Measurements from ENCODE around the gene DYRK1B. TPM values are rescaled to one million over a fixed set of nuclear protein-coding genes. Genes with fewer than 3 reads are reported as not detected.

The DYRK1B gene
- total and polyA plus RNA-seq, 2 experiments from 2014 or later = 6.5 to 8.6 TPM

DNA sequence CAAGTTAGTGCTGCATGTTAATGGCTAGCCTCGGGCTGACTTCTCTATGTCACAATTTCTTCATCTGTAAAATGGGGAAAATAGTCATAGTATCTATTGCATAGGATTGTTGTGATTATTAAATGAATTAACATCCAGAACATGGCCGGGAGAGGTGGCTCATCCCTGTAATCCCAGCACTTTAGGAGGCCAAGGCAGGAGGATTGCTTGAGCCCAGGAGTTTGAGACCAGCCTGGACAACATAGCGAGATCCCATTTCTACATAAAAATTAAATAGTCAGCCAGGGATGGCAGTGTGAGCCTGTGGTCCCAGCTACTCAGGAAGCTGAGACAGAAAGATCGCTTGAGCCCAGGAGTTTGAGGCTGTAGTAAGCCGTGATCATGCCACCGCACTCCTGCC, 34.0 kb upstream of the DYRK1B start (continued):
- no peak for TF ChIP-seq JUNB (IDR thresholded peaks at IDR 0.05; ENCODE audit: unreplicated experiment)
- no peak for TF ChIP-seq EZH2 (IDR thresholded peaks at IDR 0.05; ENCODE audit: low read depth, unreplicated experiment)
- TF ChIP-seq EZH2phosphoT487 (IDR thresholded peaks at IDR 0.05; ENCODE audit: unreplicated experiment) = no peak
- no peak for TF ChIP-seq POLR2AphosphoS5 (IDR thresholded peaks at IDR 0.05; ENCODE audit: low read depth)
- TF ChIP-seq NANOG (IDR thresholded peaks at IDR 0.05; ENCODE audit: borderline replicate concordance) = no peak
- TF ChIP-seq STAT1 (IDR thresholded peaks at IDR 0.05; ENCODE audit: unreplicated experiment) = no peak
- TF ChIP-seq ZNF114 (CRISPR knock-in tag; IDR thresholded peaks at IDR 0.05) = no peak
- TF ChIP-seq, protein P1, sequence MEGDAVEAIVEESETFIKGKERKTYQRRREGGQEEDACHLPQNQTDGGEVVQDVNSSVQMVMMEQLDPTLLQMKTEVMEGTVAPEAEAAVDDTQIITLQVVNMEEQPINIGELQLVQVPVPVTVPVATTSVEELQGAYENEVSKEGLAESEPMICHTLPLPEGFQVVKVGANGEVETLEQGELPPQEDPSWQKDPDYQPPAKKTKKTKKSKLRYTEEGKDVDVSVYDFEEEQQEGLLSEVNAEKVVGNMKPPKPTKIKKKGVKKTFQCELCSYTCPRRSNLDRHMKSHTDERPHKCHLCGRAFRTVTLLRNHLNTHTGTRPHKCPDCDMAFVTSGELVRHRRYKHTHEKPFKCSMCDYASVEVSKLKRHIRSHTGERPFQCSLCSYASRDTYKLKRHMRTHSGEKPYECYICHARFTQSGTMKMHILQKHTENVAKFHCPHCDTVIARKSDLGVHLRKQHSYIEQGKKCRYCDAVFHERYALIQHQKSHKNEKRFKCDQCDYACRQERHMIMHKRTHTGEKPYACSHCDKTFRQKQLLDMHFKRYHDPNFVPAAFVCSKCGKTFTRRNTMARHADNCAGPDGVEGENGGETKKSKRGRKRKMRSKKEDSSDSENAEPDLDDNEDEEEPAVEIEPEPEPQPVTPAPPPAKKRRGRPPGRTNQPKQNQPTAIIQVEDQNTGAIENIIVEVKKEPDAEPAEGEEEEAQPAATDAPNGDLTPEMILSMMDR (conservative IDR thresholded peaks at IDR 0.05; ENCODE audit: low read depth in 2 of 2) = no peak
- TF ChIP-seq, protein P2, sequence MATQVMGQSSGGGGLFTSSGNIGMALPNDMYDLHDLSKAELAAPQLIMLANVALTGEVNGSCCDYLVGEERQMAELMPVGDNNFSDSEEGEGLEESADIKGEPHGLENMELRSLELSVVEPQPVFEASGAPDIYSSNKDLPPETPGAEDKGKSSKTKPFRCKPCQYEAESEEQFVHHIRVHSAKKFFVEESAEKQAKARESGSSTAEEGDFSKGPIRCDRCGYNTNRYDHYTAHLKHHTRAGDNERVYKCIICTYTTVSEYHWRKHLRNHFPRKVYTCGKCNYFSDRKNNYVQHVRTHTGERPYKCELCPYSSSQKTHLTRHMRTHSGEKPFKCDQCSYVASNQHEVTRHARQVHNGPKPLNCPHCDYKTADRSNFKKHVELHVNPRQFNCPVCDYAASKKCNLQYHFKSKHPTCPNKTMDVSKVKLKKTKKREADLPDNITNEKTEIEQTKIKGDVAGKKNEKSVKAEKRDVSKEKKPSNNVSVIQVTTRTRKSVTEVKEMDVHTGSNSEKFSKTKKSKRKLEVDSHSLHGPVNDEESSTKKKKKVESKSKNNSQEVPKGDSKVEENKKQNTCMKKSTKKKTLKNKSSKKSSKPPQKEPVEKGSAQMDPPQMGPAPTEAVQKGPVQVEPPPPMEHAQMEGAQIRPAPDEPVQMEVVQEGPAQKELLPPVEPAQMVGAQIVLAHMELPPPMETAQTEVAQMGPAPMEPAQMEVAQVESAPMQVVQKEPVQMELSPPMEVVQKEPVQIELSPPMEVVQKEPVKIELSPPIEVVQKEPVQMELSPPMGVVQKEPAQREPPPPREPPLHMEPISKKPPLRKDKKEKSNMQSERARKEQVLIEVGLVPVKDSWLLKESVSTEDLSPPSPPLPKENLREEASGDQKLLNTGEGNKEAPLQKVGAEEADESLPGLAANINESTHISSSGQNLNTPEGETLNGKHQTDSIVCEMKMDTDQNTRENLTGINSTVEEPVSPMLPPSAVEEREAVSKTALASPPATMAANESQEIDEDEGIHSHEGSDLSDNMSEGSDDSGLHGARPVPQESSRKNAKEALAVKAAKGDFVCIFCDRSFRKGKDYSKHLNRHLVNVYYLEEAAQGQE (IDR thresholded peaks at IDR 0.05; ENCODE audit: unreplicated experiment) = no peak
- no peak for TF ChIP-seq CREB1 (CRISPR knock-in tag; IDR thresholded peaks at IDR 0.05; ENCODE audit: low read depth)

DNA sequence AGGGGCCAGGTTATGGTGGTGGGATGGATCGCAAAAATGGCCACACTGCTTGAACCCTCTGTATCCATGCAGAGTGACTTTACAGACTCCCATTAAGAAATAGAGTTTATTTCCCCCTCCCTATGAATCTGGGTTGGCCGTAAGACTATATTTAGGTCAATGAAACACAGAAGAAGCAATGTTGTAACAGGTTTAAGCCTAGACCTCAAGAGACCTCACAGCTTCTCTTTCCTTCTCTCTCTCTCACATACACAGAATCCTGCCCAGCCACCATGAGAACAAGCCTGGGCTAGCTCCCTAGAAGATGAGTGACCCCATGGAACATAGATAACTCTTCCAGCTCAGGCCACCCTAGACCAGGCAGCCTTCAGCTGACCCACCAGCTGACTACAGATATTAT, 33.2 kb upstream of the DYRK1B start:
- H3K27ac Mint-ChIP-seq = no peak overlapping the region
- H2AFZ ChIP-seq = no peak overlapping the region

More for the DNA sequence above, 33.2 kb upstream of the DYRK1B start:
- TF ChIP-seq, protein P1 (conservative IDR thresholded peaks at IDR 0.05; ENCODE audit: low read depth in 2 of 2) = no peak
- TF ChIP-seq, protein P2 (IDR thresholded peaks at IDR 0.05; ENCODE audit: unreplicated experiment) = no peak
- DNase-seq (ENCODE audit: low spot score) = no peak
- Mint-ChIP-seq H3K27me3 (ENCODE audit: insufficient read depth, low read depth, poor library complexity) (peaks cover 9% of the 10 kb centered on the region), H3K4me1 (peaks cover 8% of the 10 kb centered on the region), H3K4me3 (no peak overlapping the region), H3K36me3 (ENCODE audit: low read depth) (no peaks in the 10 kb centered on the region), H3K9me3 (no peaks in the 10 kb centered on the region)
- H3K27me3 ChIP-seq (ENCODE audit: insufficient read depth) = no peaks in the 10 kb centered on the region
- H3K79me2 ChIP-seq (replicated peaks; ENCODE audit: insufficient read depth) = no peaks in the 10 kb centered on the region
- H3F3A ChIP-seq (replicated peaks; ENCODE audit: low read depth) = no peaks in the 10 kb centered on the region
- H3K9me2 ChIP-seq (ENCODE audit: insufficient read depth) = no peaks in the 10 kb centered on the region
- H3K27ac ChIP-seq (ENCODE audit: low read depth) = no peak overlapping the region
- no peaks in the 10 kb centered on the region for H3K36me3 ChIP-seq (ENCODE audit: insufficient read depth)
- H3K4me1 ChIP-seq (ENCODE audit: insufficient read depth) = no peaks in the 10 kb centered on the region
- no peak overlapping the region for H3K4me2 ChIP-seq
- H4K20me1 ChIP-seq (replicated peaks; ENCODE audit: insufficient read depth) = no peaks in the 10 kb centered on the region
- no peak overlapping the region for H3K4me3 ChIP-seq
- no peak for ATAC-seq

Measured in GM23338 (cell line).